GM12872 (cell line): Measurements from ENCODE around the gene ACVR1C.

Source experiments
- CTCF ChIP-seq: IDR thresholded peaks from 3 replicates; pipeline ENCODE4 v1.5.1; 2011; ENCODE audit warnings: low read depth, mild to moderate bottlenecking, low read length, moderate library complexity; ENCODE audit not compliant: insufficient read depth

Gene ACVR1C

GRCh38 chr2:157574165-157574564, 54.5 kb downstream of the ACVR1C start:
- no peak for TF ChIP-seq CTCF

GRCh38 chr2:157572725-157573124, 55.9 kb downstream of the ACVR1C start:
- peak; percentile 49; the same call in 2 of the 3 replicates for TF ChIP-seq CTCF

- TF ChIP-seq CTCF: no peak
Observed at GRCh38 chr2:157565550-157565949, 63.1 kb downstream of the ACVR1C start.

GRCh38 chr2:157559890-157560289, 68.8 kb downstream of the ACVR1C start:
- no peak for TF ChIP-seq CTCF

GRCh38 chr2:157559461-157559860, 69.2 kb downstream of the ACVR1C start:
- no peak for TF ChIP-seq CTCF

- TF ChIP-seq CTCF: no peak
Observed at GRCh38 chr2:157559061-157559460, 69.6 kb downstream of the ACVR1C start.

GRCh38 chr2:157557770-157558169, 70.9 kb downstream of the ACVR1C start:
- no peak for TF ChIP-seq CTCF

- TF ChIP-seq CTCF: no peak
Observed at GRCh38 chr2:157540102-157540501, 88.6 kb downstream of the ACVR1C start.
